Measurements from ENCODE around the gene CHGA. TPM values are rescaled to one million over a fixed set of nuclear protein-coding genes. Genes with fewer than 3 reads are reported as not detected.

The CHGA gene
- total RNA-seq, 1 donor from 2014 or later: 1,527 TPM

DNA sequence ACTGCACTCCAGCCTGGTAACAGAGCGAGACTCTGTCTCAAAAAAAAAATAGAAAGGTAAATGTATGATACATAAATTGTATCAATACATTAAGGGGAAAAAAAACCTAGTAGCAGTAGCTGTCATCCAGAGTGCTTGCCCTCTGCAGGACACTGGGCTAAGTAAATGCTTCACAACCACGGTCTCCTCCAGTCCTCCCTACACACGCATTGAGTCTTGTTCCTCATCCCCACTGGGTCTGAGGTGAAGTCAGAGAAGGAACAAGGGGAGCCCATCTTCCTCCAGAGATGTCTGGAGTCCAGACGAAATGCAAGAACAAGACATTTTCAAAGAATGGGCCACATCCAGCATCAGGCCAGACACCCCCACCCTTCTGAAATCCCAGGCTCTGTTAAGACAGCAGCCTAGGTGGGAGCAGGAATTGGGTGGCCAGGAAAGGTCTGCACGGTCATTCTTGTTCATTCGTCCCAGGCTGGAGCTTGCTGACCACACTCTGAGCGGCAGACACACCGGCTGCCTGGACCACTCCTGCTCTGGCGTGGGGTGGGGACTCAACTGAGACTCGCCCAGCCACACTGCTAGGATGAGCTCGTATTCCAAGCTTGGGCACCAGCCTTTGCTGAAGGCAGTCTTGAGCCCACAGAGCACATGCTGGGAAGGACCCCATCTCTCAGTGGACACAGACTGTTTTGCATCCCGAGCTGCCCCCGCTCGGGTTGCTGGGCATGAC lies 45.5 kb downstream of the CHGA start:
- Mint-ChIP-seq H3K27me3 (no peaks in the 10 kb centered on the region), H3K4me1 (ENCODE audit: unreplicated experiment) (peaks cover 7% of the 10 kb centered on the region), H3K9me3 (no peaks in the 10 kb centered on the region), H3K36me3 (no peaks in the 10 kb centered on the region), H3K4me3 (no peak overlapping the region), H3K27ac (no peak overlapping the region)
- no peak for DNase-seq (ENCODE audit: extremely low spot score, unreplicated experiment)
- TF ChIP-seq, protein P1, sequence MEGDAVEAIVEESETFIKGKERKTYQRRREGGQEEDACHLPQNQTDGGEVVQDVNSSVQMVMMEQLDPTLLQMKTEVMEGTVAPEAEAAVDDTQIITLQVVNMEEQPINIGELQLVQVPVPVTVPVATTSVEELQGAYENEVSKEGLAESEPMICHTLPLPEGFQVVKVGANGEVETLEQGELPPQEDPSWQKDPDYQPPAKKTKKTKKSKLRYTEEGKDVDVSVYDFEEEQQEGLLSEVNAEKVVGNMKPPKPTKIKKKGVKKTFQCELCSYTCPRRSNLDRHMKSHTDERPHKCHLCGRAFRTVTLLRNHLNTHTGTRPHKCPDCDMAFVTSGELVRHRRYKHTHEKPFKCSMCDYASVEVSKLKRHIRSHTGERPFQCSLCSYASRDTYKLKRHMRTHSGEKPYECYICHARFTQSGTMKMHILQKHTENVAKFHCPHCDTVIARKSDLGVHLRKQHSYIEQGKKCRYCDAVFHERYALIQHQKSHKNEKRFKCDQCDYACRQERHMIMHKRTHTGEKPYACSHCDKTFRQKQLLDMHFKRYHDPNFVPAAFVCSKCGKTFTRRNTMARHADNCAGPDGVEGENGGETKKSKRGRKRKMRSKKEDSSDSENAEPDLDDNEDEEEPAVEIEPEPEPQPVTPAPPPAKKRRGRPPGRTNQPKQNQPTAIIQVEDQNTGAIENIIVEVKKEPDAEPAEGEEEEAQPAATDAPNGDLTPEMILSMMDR (conservative IDR thresholded peaks at IDR 0.05): no peak

DNA sequence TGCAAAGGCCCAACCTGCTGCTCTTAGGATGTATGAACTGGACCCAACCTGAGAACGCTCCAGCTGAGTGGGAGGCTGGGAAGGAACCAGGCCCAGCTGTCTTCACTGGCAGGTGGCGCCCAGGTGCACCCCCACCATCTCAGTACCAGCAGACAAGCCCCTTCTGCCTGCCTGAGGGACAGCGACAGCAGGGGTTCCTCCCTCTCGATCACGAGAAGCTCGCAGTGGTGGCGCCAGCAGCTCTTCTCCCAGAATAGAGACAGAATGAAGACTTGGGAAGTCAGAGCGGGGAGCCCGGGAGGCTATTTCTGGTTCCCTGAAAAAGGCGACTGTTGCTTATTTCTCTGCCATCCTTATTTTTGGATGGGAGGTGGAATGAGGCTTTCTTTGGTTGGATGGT lies 46.5 kb downstream of the CHGA start:
- Mint-ChIP-seq H3K4me3 (no peak overlapping the region), H3K9me3 (no peaks in the 10 kb centered on the region), H3K27me3 (no peaks in the 10 kb centered on the region), H3K4me1 (ENCODE audit: unreplicated experiment) (no peaks in the 10 kb centered on the region), H3K27ac (no peak overlapping the region), H3K36me3 (no peaks in the 10 kb centered on the region)
- TF ChIP-seq, protein P1 (conservative IDR thresholded peaks at IDR 0.05): no peak
- no peak for DNase-seq (ENCODE audit: extremely low spot score, unreplicated experiment)

- TF ChIP-seq, protein P1 (conservative IDR thresholded peaks at IDR 0.05): no peak
- DNase-seq (ENCODE audit: extremely low spot score, unreplicated experiment): no peak
- Mint-ChIP-seq H3K4me3 (no peak overlapping the region), H3K4me1 (ENCODE audit: unreplicated experiment) (no peaks in the 10 kb centered on the region), H3K9me3 (no peaks in the 10 kb centered on the region), H3K27ac (no peak overlapping the region), H3K36me3 (no peaks in the 10 kb centered on the region), H3K27me3 (no peaks in the 10 kb centered on the region)
Measured at GRCh38 chr14:92969871-92970270, 46.9 kb downstream of the CHGA start.

DNA sequence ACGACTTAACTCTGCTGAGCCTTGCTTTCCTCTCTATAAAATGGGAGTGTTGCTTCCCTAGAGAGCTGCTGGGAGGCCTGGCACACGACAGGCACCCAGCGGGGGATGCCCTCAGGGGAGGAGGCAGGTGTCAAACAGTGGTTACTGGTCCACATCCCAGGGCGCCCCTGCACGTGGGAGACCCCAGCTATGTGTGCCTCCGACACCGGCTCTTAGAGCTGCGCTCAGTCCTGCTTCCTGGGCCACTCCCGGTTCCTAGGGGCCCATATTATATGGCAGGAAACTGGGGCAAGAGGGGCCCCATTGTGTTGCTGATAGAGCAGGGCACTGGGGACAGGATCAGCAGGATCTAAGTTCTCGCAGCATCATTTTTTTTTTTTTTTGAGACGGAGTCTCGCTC lies 47.3 kb downstream of the CHGA start:
- H3K27ac Mint-ChIP-seq: no peak overlapping the region
- H3K27me3 Mint-ChIP-seq: no peaks in the 10 kb centered on the region
- DNase-seq (ENCODE audit: extremely low spot score, unreplicated experiment): no peak
- H3K4me3 Mint-ChIP-seq: no peak overlapping the region
- H3K4me1 Mint-ChIP-seq (ENCODE audit: unreplicated experiment): no peaks in the 10 kb centered on the region
- H3K36me3 Mint-ChIP-seq: no peaks in the 10 kb centered on the region
- no peaks in the 10 kb centered on the region for H3K9me3 Mint-ChIP-seq
- TF ChIP-seq, protein P1 (conservative IDR thresholded peaks at IDR 0.05): no peak

GRCh38 chr14:92971601-92972180 lies 48.7 kb downstream of the CHGA start:
- no peaks in the 10 kb centered on the region for H3K27me3 Mint-ChIP-seq
- no peak overlapping the region for H3K27ac Mint-ChIP-seq
- TF ChIP-seq, protein P1 (conservative IDR thresholded peaks at IDR 0.05): no peak
- peaks cover 6% of the 10 kb centered on the region for H3K9me3 Mint-ChIP-seq
- no peaks in the 10 kb centered on the region for H3K4me1 Mint-ChIP-seq (ENCODE audit: unreplicated experiment)
- H3K36me3 Mint-ChIP-seq: no peaks in the 10 kb centered on the region
- no peak for DNase-seq (ENCODE audit: extremely low spot score, unreplicated experiment)
- no peak overlapping the region for H3K4me3 Mint-ChIP-seq
